ENCODE data around the gene CDK15. TPM values are rescaled to one million over a fixed set of nuclear protein-coding genes. Genes with fewer than 3 reads are reported as not detected.

Gene CDK15
- total RNA-seq, 2 donors from 2014 or later, result 0.47 to 0.72 TPM

- intact Hi-C loops (cut with DNase I), result no loop called here
- Histone ChIP-seq H3K9ac (ENCODE audit: low read depth in 2 of 2, low read length in 2 of 2) (no peak overlapping the region), H3K4me1 (no peaks in the 10 kb centered on the region), H3K9me3 (no peaks in the 10 kb centered on the region), H3K27me3 (no peaks in the 10 kb centered on the region), H3K36me3 (no peaks in the 10 kb centered on the region), H3K27ac (no peak overlapping the region), H3K4me3 (no peak overlapping the region)
- DNase-seq, result no peak
- no peak for TF ChIP-seq CTCF (IDR thresholded peaks at IDR 0.05)
These were observed 94.0 kb downstream of the CDK15 start for GRCh38 chr2:201900362-201900761.

GRCh38 chr2:201901786-201902185 lies 95.4 kb downstream of the CDK15 start:
- Histone ChIP-seq H3K36me3 (no peaks in the 10 kb centered on the region), H3K4me3 (no peak overlapping the region), H3K27me3 (no peaks in the 10 kb centered on the region), H3K9me3 (no peaks in the 10 kb centered on the region), H3K27ac (no peak overlapping the region), H3K9ac (ENCODE audit: low read depth in 2 of 2, low read length in 2 of 2) (no peak overlapping the region), H3K4me1 (no peaks in the 10 kb centered on the region)
- no peak for TF ChIP-seq CTCF (IDR thresholded peaks at IDR 0.05)
- intact Hi-C loops (cut with DNase I), result no loop called here
- DNase-seq, result no peak

- H3K27me3 ChIP-seq, result no peaks in the 10 kb centered on the region
- H3K27ac ChIP-seq, result no peak overlapping the region
- intact Hi-C loops (cut with DNase I), result no loop called here
- no peak overlapping the region for H3K4me3 ChIP-seq
- no peaks in the 10 kb centered on the region for H3K9me3 ChIP-seq
- no peak for DNase-seq
- no peaks in the 10 kb centered on the region for H3K36me3 ChIP-seq
- H3K9ac ChIP-seq (ENCODE audit: low read depth in 2 of 2, low read length in 2 of 2), result no peak overlapping the region
- no peaks in the 10 kb centered on the region for H3K4me1 ChIP-seq
- TF ChIP-seq CTCF (IDR thresholded peaks at IDR 0.05), result no peak
These were observed 98.4 kb downstream of the CDK15 start for GRCh38 chr2:201904538-201905420.

- H3K27me3 ChIP-seq, result no peaks in the 10 kb centered on the region
- no peak overlapping the region for H3K9ac ChIP-seq (ENCODE audit: low read depth in 2 of 2, low read length in 2 of 2)
- intact Hi-C loops (cut with DNase I), result no loop called here
- H3K36me3 ChIP-seq, result no peaks in the 10 kb centered on the region
- H3K4me3 ChIP-seq, result no peak overlapping the region
- H3K4me1 ChIP-seq, result no peaks in the 10 kb centered on the region
- H3K27ac ChIP-seq, result no peak overlapping the region
- no peaks in the 10 kb centered on the region for H3K9me3 ChIP-seq
- DNase-seq, result no peak
- TF ChIP-seq CTCF (IDR thresholded peaks at IDR 0.05), result no peak
These were observed 100.6 kb downstream of the CDK15 start for GRCh38 chr2:201906777-201907562.

- H3K4me3 ChIP-seq, result no peak overlapping the region
- H3K9ac ChIP-seq (ENCODE audit: low read depth in 2 of 2, low read length in 2 of 2), result no peak overlapping the region
- no peak for DNase-seq
- TF ChIP-seq CTCF (IDR thresholded peaks at IDR 0.05), result no peak
- no peaks in the 10 kb centered on the region for H3K9me3 ChIP-seq
- H3K27ac ChIP-seq, result no peak overlapping the region
- no peaks in the 10 kb centered on the region for H3K4me1 ChIP-seq
- H3K27me3 ChIP-seq, result no peaks in the 10 kb centered on the region
- intact Hi-C loops (cut with DNase I), result no loop called here
- H3K36me3 ChIP-seq, result no peaks in the 10 kb centered on the region
These were observed 101.2 kb downstream of the CDK15 start for GRCh38 chr2:201907563-201907881.
